Breast epithelium (tissue), 3 donors: ENCODE measurements around the gene SLC23A2.

Experiments
- CTCF ChIP-seq, 3 donors: fragments of 450-650 bp; IDR thresholded peaks; one replicate each; pipeline ENCODE4 v1.5.1; 2016 to 2017; ENCODE audit warnings: antibody characterized with exemption in 3 of 3, mild to moderate bottlenecking in 3 of 3, moderate library complexity in 3 of 3
- POLR2A ChIP-seq: fragments of 450-650 bp; IDR thresholded peaks from one replicate; pipeline ENCODE4 v1.6.1; 2016; ENCODE audit warnings: antibody characterized with exemption, mild to moderate bottlenecking, moderate library complexity

- TF ChIP-seq POLR2A (no peak), CTCF (IDR thresholded peaks at IDR 0.05) (no peak)
Measured at GRCh38 chr20:4918473-4918872, 82.8 kb downstream of the SLC23A2 start.
